Esophagus mucosa (tissue), 1 donor: ENCODE measurements around the gene PTX4. TPM values are rescaled to one million over a fixed set of nuclear protein-coding genes. Genes with fewer than 3 reads are reported as not detected.
A peak's percentile ranks its signal among the peaks of the same experiment; 100 is the strongest.

Experiments
- ATAC-seq: fragments of 200-7000 bp; cut with Tn5 transposase; one replicate; pipeline ENCODE4 v1.9.1; 2020
- total RNA-seq: library from RNA; stranded (reverse); gene quantifications from one replicate; pipeline ENCODE4 v1.2.4, GENCODE V29; 2023
- donor health status: DM: yes; HTN: yes; CAD: no.

PTX4 gene
- total RNA-seq, result not detected

DNA sequence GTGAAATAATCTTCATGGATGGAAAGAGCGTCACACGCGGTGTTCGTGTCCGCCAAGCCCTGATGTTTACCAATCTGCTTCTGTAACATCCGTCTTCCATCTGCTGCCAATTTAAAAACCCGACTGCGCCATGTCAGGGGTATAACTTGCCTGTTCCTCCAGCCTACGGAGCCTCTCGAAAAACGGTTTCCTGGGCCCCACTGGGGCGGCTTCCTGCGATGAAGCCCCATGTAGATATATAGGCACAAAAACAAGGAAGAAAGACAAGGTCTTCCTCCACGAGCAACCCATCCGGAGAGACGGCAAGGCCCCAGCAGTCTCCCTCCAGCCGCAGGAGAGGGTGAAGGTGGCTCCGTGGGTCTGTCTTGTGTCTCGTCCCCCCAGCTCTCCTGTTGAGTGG is at the start of gene PTX4:
Gene PTX4, minus strand, starts transcription at position 326 of the 400 bp plus-strand sequence. Its CDS starts 35 bp downstream, at position 291.
- no peak for ATAC-seq

- ATAC-seq, result no peak
Observed at GRCh38 chr16:1537763-1538289, 49.1 kb upstream of the PTX4 start.

- no peak for ATAC-seq
Observed at GRCh38 chr16:1537138-1537577, 48.4 kb upstream of the PTX4 start.

DNA sequence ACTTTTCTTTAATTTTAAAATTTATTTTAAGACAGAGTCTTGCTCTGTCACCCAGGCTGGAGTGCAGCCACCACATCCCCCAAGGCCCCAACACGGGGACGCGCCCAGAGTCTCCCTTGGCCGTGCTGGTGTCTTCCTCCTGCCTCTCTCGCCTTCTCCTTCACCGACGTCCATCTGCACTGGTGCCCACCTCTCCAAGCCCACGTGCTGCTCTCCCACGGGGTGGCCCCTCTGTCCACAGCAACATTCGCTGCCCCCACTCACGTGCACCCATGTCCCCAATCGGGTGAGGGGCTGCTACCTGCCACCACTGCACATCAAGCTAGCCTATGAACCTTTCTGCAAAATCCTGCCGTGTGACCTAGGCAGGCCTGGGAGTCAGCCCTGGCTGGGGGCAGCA is 47.9 kb upstream of the PTX4 start:
- ATAC-seq, result no peak

GRCh38 chr16:1535391-1536291 is 46.9 kb upstream of the PTX4 start:
- ATAC-seq, result no peak

GRCh38 chr16:1534021-1535020 is 45.6 kb upstream of the PTX4 start:
- ATAC-seq, result no peak

DNA sequence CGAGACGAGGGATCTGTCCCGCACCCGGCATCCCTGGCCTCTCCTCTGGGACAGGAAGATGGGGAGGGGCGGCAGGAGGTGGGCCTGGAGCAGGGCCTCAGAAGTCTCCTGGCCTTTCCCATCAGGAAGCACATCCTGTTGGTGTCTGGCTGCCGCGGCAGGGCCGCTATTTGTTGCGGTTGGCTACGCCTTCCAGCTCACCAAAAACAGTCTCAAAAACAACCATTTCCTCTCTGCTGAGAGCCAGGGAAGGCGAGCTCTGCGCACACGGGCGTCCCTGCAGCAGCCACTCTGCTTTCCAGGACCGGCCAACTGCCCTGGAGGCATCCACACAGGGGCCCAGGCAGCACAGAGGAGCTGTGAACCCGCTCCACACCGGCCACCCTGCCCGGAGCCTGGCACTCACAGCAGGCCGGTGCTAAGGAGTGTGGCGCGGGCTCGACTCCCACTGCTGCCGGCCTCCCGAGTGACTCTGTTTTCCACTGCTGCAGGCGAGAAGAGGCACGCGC is 44.8 kb upstream of the PTX4 start, which contains the start of gene TMEM204:
Gene TMEM204, plus strand, starts transcription at position 224 of the 509 bp plus-strand sequence. CDS start 610 bp downstream, outside the sequence.
- ATAC-seq, result no peak

DNA sequence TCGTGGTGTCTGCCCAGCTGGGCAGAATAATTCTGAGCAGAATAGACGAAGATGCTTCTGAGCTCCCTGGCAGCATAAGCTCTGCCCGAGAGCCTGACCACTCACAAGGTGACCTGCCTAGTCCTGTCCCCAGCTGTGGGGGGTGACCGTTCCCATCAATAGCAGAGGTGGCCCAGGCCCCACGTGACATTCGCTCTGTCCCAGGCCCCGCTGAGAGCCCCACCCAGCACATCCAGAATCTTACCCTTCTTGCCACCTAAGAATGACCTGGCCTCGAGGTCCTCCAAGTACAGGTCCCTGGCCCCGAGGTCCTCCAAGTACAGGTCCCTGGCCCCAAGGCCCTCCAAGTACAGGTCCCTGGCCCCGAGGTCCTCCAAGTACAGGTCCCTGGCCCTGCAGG is 44.0 kb upstream of the PTX4 start:
- no peak for ATAC-seq

- peak; percentile 24 for ATAC-seq
Observed at GRCh38 chr16:1532081-1532760, 43.5 kb upstream of the PTX4 start.

DNA sequence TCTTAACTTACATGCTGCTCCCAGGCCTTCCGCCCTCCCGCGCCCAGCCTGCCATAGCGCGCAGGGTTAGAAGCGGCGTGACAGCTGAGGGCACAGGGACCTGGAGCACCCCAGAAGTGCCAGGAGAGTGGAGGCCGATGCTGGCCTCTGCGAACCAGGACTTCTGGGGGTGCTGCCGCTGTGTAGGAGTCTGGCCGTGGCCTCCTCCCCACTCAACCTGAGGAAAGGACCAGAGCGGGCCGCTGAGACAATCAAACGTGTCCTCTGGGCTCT is 42.8 kb upstream of the PTX4 start:
- no peak for ATAC-seq

- ATAC-seq, result peak; percentile 42
Observed at GRCh38 chr16:1530883-1531637, 42.3 kb upstream of the PTX4 start.

DNA sequence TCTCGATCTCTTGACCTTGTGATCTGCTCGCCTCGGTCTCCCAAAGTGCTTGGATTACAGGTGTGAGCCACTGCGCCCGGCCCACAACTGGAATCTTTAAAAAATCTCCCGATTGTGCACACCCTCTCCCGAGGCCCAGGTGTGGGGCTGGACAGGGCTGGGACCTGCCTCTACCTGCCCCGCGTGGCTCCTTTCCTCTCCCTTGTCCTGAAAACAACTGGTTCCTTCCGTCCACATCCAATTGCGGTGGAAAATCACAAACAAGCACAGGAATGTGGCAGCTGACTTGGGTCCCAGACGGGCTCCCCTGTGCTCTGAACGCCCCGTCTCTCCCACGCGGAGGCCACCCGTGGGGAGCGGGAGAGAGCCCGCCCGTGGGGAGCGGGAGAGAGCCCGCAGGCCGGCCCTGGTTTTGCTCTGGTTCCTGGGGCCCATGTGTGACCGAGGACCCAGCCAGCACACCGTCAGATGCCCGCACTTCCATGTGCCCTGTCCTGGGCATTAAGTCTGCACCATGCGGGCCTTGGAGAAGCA is 41.7 kb upstream of the PTX4 start:
- peak; percentile 64 for ATAC-seq

DNA sequence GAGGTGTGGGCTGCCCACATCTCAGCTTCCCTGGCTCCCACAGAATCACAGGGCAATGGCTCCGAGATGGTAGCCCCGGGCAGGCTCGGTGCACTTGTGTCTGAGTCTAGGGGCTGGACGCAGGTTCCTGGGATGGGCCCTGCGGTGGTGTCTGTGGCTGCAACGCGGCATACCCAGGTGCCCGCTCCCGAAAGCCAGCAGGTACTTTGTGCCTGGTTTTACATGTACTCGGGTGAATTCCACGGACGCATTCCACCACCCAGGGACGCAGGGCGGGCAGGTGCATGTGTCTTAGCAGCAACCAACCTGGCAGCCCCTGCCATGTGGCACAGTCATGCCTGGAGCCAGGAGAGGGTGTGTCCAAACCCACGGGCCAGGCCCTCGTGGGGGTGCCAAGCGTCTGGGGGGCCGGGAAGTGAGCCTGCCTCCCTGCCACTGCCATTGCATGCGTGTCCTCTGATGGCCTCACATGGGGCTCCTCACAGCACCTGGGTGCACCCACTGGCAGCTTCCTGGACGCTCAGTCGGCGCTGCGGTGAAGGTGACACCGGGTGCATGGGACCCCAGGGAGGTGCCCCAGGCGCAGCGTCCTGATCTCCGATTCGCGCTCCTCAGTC is 40.3 kb upstream of the PTX4 start:
- ATAC-seq, result no peak

DNA sequence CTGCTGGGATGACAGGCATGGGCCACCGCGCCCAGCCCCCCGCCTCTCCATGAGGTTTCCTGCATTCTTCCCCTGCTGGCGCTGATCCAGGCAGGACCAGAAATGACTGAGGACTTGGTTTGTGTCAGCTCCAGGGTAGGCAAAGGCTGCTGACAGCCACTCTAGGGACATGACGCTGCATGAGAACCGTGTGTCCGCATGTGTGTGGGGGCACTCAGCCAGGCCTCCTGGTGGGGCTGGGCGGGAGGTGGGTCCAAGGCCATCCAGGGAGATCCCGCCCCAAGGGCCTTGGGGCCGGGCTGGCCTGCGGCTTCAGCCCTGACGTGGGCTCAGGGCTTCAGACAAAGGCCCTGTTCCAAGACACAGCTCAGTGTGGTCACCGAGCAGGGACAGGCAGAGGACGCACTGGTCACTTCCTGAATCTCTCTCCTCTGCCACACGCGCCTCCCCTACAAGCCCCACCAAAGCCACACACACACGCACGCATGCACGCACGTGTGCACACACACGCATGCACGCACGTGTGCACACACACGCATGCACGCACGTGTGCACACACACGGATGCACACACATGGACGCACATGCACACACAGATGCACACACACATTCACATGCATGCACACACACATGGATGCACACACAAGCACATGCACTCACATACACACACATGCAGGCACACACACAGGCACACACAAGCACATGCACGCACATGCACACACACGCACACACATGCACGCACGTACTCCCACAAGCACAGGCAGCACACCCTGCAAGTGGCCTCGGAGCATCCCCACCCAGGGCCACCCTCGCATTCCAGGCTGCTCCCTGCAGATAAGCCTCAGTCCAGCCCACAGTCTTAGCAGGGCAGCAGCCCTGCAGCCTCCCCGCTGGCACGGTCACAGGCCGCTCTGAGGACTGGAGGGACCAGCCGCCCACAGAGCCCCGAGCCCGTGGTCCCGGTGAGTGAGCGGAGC is 39.4 kb upstream of the PTX4 start:
- ATAC-seq, result no peak

GRCh38 chr16:1526608-1527555 is 38.1 kb upstream of the PTX4 start:
- ATAC-seq, result no peak

GRCh38 chr16:1525871-1526607 is 37.3 kb upstream of the PTX4 start:
- ATAC-seq, result peak; percentile 21

- ATAC-seq, result no peak
Observed at GRCh38 chr16:1524366-1524765, 35.6 kb upstream of the PTX4 start.
